Urothelium cell line (cell line): ENCODE data around the gene NUTM2A.
"Not testable (repeated sequence)": the region's sequence is repeated elsewhere in the genome, so short reads cannot be mapped to it uniquely, and the experiment has no call there.

Experiments
- DNase-seq: peaks from one replicate; pipeline ENCODE4 v3.0.0; 2011; ENCODE audit warnings: low spot score, mixed read lengths
- FAIRE-seq: peaks from 2 replicates; lab custom pipeline; 2011; peaks lifted over from hg19 to GRCh38; lab: Jason Lieb, UNC

NUTM2A gene, protein sequence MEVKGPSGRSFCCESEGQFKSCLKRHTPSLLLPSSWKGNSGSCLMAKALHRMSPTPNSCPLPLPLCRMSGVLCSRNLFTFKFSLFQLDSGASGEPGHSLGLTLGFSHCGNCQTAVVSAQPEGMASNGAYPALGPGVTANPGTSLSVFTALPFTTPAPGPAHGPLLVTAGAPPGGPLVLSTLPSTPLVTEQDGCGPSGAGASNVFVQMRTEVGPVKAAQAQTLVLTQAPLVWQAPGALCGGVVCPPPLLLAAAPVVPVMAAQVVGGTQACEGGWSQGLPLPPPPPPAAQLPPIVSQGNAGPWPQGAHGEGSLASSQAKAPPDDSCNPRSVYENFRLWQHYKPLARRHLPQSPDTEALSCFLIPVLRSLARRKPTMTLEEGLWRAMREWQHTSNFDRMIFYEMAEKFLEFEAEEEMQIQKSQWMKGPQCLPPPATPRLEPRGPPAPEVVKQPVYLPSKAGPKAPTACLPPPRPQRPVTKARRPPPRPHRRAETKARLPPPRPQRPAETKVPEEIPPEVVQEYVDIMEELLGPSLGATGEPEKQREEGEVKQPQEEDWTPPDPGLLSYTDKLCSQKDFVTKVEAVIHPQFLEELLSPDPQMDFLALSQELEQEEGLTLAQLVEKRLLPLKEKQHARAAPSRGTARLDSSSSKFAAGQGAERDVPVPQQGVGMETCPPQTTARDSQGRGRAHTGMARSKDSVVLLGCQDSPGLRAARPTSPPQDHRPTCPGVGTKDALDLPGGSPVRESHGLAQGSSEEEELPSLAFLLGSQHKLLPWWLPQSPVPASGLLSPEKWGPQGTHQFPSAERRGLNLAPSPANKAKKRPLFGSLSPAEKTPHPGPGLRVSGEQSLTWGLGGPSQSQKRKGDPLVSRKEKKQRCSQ

GRCh38 chr10:87225148-87225547 lies at the start of gene NUTM2A:
TSS of gene NUTM2A (plus strand) at chr10:87225448. CDS start at chr10:87225831, 383 bp downstream.
- FAIRE-seq, DNase-seq: not testable (repeated sequence)

DNA sequence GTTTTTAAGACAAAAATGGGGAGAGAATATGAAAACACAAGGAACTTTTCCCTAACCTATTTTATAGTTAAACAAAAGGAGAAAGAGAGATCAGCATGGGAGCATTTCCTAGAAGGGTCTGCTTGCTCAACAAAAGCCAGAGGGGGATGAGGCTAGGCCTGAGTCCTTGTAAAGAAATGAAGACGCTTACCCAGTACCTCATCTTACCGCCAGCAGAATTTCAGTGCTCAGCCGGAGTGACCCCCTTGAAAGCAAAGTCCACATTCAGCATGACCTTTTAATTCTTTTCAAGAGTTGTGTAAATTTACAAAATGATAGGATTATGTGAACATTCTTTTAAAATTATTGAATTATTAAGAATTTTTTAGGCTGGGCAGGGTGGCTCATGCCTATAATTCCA lies 47.7 kb upstream of the NUTM2A start:
- FAIRE-seq, DNase-seq: not testable (repeated sequence)

DNA sequence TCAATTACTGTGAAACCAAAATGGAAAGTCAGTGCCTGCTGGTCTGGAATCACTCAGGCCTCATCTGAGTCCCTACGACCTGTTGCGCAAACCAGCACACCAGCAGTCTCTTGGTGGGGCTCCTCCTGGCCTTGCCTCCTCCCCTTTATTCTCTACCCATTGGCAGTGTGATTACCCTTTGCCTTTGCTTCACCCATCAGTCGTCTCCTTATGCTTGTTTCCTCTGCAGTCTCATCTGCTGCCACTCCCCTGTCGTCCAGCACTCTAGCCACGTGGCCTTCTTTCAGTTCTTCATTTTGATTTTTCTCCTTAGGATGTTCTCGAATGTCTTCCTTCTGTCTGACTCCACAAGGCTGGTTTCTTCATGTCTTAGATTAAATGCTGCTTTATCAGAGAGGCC lies 40.8 kb upstream of the NUTM2A start:
- not testable (repeated sequence) for FAIRE-seq, DNase-seq

- not testable (repeated sequence) for DNase-seq, FAIRE-seq
Measured at GRCh38 chr10:87186016-87186415, 39.2 kb upstream of the NUTM2A start.

- not testable (repeated sequence) for DNase-seq, FAIRE-seq
Measured at GRCh38 chr10:87187573-87187972, 37.7 kb upstream of the NUTM2A start.

DNA sequence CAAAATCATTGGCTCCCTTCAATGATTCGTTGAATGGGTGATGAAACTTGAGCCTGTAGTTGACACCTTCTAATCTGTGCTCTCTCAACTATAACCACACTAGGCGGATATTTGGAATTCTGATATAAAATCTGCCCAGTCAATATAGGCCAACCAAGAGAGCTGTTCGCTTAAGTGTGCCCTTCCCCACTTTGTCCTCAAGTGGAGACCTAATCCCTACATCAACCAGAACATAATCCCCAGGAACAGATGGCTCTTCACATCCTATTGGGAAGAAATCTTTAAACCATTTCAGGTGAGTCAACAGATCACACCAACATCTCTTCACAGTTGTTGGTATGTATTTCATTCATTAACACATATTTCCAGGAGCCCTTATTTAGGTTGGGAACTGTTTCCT lies 33.4 kb upstream of the NUTM2A start:
- FAIRE-seq: not testable (repeated sequence)

GRCh38 chr10:87200924-87201323 lies 24.3 kb upstream of the NUTM2A start:
- FAIRE-seq, DNase-seq: not testable (repeated sequence)

More for the DNA sequence above, 33.4 kb upstream of the NUTM2A start:
- DNase-seq: not testable (repeated sequence)

GRCh38 chr10:87204801-87205200 lies 20.4 kb upstream of the NUTM2A start:
- DNase-seq, FAIRE-seq: not testable (repeated sequence)

DNA sequence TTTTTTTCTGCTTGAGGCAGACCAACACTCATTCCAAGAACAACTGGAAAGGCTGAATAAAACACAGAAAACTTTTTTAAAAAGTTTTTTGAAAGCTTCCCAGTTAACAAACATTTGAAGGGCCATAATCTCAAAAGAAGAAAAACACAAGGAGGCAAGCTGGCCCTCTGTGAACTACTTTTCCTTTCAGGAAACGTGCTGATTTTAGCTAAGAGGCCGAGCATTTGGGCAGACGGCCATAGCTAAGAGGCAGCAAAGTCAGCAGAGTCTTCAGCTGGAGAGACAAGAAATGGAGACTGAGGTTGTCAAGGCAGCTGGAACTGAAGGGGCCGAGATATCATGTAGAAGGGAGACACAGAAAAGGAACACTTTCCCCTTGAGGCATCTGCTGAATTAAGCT lies 18.3 kb upstream of the NUTM2A start:
- not testable (repeated sequence) for FAIRE-seq

GRCh38 chr10:87210309-87210708 lies 14.9 kb upstream of the NUTM2A start:
- FAIRE-seq, DNase-seq: not testable (repeated sequence)

More for the DNA sequence above, 18.3 kb upstream of the NUTM2A start:
- DNase-seq: not testable (repeated sequence)

DNA sequence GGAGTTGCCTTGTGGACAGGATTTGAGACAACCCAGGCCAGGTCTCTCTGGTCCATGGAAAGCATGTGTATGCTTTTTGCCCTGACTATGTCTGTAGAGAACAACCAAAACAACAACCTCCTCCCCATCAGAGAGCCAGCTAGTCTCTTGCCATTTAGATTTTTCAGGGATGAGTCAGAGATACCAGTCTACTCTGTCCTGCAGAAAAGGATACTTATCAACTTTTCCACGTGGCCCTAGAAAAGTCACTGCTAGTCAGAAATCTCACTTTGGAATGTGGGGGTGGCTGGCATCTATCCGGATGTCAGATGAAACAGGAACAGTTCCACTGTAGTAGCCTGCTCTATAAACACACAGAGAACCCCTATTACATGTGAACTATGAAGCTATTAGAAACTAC lies 13.4 kb upstream of the NUTM2A start:
- DNase-seq: peak; percentile 36
- FAIRE-seq: not testable (repeated sequence)

DNA sequence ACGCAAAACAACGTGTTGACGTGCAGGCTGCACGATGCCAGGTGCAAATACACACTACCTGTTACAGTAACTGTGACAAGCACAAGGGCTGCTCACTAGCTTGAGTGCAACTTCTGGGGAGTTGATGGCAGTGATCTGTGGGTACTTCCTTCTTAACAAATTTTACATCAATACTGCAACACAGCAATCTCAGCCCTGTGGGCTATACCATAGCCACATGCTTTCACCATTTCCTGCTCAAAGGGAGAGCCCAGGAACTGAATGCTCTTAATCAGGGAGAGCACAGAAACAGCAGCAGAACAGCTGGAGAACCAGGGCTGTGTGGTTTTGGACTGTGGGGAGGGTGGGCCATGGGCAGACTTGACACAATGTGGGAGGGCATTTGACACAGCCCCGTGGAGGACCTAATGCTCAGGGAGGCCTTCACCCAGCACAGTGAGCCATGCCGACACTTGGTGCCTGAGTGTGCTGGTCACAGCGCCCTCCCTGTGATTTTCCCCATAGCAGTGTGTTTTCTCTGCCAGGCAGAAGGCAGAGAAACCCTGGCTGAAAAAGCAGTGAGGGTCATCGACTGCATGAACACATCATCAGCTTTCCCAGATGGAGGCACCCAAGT lies 12.0 kb upstream of the NUTM2A start:
- peak; percentile 32 for FAIRE-seq
- DNase-seq: not testable (repeated sequence)

GRCh38 chr10:87213806-87214205 lies 11.4 kb upstream of the NUTM2A start:
- DNase-seq: not testable (repeated sequence)

DNA sequence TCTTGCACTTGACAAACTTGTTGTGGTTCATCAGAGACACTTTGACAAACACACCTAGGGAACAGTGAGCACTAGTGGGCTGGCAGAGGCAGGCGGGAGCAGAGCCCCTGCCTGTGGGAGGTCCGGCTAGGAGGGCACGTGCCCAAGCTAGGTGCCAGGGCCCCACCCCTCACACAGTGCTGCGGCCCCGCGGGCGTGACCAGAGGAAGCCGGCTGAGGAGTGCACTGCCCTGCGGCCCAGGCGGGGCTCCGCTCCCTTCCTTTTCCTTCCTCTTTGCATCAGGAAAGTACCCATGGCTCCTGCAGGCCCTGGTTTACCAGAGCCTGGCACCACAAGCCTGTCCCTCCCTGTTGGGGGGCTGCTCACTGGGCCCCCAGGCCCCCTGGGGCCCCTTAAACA lies 9.1 kb upstream of the NUTM2A start:
- not testable (repeated sequence) for FAIRE-seq, DNase-seq

More at GRCh38 chr10:87213806-87214205, 11.4 kb upstream of the NUTM2A start:
- not testable (repeated sequence) for FAIRE-seq

DNA sequence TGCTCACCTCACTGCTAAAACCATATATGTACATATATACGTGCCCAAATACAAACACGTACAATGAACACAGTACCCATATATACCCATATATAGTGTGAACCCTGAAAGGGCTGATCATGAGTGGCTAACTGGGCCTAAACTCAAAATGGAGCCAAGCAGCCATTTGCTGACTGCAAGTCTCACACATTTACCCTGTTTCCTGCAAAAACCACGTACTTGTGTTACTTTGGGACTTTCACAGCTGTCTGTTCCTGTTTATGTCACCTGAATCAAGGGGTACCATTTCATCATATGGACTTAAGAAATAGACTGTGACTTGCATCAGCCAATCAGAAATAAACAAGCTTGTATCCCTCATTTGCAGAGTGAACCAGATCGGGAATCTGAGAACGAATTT lies 5.9 kb upstream of the NUTM2A start:
- DNase-seq, FAIRE-seq: not testable (repeated sequence)

DNA sequence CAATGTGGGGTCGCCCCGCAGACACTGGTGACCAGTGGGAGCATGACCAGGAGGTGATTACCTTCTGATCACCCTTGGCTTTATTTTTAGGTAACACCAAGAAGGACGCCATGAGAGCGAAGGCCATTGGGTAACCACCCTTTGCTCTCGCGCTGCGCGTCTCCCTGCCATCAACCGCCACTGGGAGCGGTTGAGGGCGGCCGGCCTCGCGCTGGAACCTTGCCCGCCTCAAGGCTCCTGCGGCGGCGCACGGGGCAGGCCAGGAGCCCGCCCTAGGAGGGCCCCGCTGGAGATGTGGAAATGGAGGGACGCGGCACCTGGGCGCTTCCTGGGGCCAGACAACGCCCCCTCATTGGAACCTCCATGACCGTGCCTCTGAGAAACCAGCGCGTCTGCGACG lies 2.5 kb upstream of the NUTM2A start:
- not testable (repeated sequence) for FAIRE-seq

DNA sequence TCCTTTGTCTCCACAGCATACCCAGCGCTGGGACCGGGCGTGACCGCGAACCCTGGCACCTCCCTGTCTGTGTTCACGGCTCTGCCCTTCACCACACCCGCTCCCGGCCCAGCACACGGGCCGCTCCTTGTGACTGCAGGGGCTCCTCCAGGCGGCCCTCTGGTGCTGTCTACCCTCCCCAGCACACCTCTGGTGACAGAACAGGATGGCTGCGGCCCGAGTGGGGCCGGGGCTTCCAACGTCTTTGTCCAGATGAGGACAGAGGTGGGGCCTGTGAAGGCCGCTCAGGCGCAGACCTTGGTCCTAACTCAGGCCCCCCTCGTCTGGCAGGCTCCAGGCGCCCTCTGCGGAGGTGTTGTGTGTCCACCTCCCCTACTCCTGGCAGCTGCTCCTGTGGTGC lies 3.0 kb downstream of the NUTM2A start:
- FAIRE-seq, DNase-seq: not testable (repeated sequence)

More for the DNA sequence above, 2.5 kb upstream of the NUTM2A start:
- not testable (repeated sequence) for DNase-seq

DNA sequence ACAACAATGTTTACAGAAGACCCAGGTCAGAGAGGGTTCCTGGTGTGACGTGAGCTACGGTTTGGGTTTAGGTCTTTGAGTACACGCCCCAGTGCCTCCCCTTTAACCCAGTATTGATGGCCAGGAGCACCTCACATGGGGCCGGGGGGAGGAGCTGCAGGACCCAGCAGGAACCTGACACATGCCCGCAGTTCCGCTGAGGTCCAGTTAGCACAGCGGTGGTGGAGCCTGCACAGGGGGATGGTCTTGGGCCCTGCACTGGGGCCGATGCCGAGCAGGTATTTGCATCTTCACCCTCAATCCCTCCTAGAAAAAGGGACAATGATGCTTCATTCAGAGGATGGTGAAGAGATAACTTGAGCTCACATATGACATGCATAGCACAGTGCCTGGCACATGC lies 4.0 kb downstream of the NUTM2A start:
- not testable (repeated sequence) for FAIRE-seq, DNase-seq

GRCh38 chr10:87234854-87235253 lies 9.6 kb downstream of the NUTM2A start:
- not testable (repeated sequence) for FAIRE-seq, DNase-seq

- DNase-seq, FAIRE-seq: not testable (repeated sequence)
Measured at GRCh38 chr10:87237244-87237643, 12.0 kb downstream of the NUTM2A start.
